Heart left ventricle (tissue), 13 donors: ENCODE results near the gene BCAM.

Experiments used
- CTCF ChIP-seq, 12 donors: fragments of 200-600 bp; sonication (generic) in 4 of 12; IDR thresholded peaks; one replicate each; pipeline versions ENCODE4 v1.5.0 to v1.8.0; 2018 to 2022; ENCODE audit warnings: antibody characterized with exemption in 12 of 12, mild to moderate bottlenecking in 5 of 12
- POLR2A ChIP-seq, 2 donors: fragments of 450-650 bp; IDR thresholded peaks; one replicate each; pipeline ENCODE4 v1.6.1; 2017; ENCODE audit warnings: antibody characterized with exemption in 2 of 2, mild to moderate bottlenecking in 2 of 2, moderate library complexity in 2 of 2
- donor health status: ischemic (EF 13 %, LVEDD 7.1; RV severe dilation, severe dysfunction).
- donor health status: DM: no; HTN: yes; CAD: no.
- donor health status: DM: no; HTN: no; CAD: no.
- donor health status: ischemic (EF 25% LVEDD 6.9; RV normal size, moderate dysfunction).
- donor health status: ischemic (EF 25% LVEDD 5.7; RV mildly dilated, moderate dysfunction).
- donor health status: ischemic (EF 35%, LVEDD 5.7; RV mildly dilated, moderate dysfunction).
- donor health status: nonischemic (EF 11% LVEDD 7.7; RV severe dilation, severe dysfunction).
- donor health status: DM: yes; HTN: yes; CAD: no.
- donor health status: PGD.
- donor health status: ischemic (EF 29% LVEDD 5.4; RV normal size, mild dysfunction).
- donor health status: nonischemic (EF 23%, LVEDD 6.1; RV moderate dilation, normal function).

GRCh38 chr19:44779150-44779549 is 29.8 kb upstream of the BCAM start:
- TF ChIP-seq CTCF (IDR thresholded peaks at IDR 0.05) (no peak), POLR2A (IDR thresholded peaks at IDR 0.05) (no peak)
